GM06990 (cell line): ENCODE results near the gene SLC13A3.

Source experiments
- DNase-seq: peaks from one replicate; pipeline ENCODE4 v3.0.0-alpha.2; 2011; ENCODE audit not compliant: insufficient read length; ENCODE audit errors: extremely low read depth
- H3K27me3 ChIP-seq: replicated peaks from 2 replicates; pipeline ENCODE4 v1.6.0; 2011; ENCODE audit warnings: low read length; ENCODE audit not compliant: control insufficient read depth, insufficient read depth
- H3K36me3 ChIP-seq: 2 replicates; pipeline ENCODE4 v1.5.1; 2011; ENCODE audit warnings: low read length; ENCODE audit not compliant: control insufficient read depth, insufficient read depth
- H3K4me3 ChIP-seq: replicated peaks from 2 replicates; pipeline ENCODE4 v1.5.1; 2011; ENCODE audit warnings: low read depth, mild to moderate bottlenecking, control low read depth, low read length
- CTCF ChIP-seq: IDR thresholded peaks from 2 replicates; pipeline ENCODE4 v1.5.1; 2011; ENCODE audit warnings: low read length, control low read depth, mild to moderate bottlenecking, inconsistent platforms; ENCODE audit not compliant: insufficient read depth, poor library complexity, severe bottlenecking

Gene SLC13A3

GRCh38 chr20:46605978-46606816, 45.1 kb downstream of the SLC13A3 start:
- no peak overlapping the region for H3K4me3 ChIP-seq
- no peaks in the 10 kb centered on the region for H3K36me3 ChIP-seq
- no peak for DNase-seq
- no peaks in the 10 kb centered on the region; the same call in 1 of the 2 replicates for H3K27me3 ChIP-seq
- no peak for TF ChIP-seq CTCF

- TF ChIP-seq CTCF, result no peak
- no peak for DNase-seq
- Histone ChIP-seq H3K27me3 (no peaks in the 10 kb centered on the region; the same call in 1 of the 2 replicates), H3K4me3 (no peak overlapping the region), H3K36me3 (no peaks in the 10 kb centered on the region)
Observed at GRCh38 chr20:46605181-46605580, 46.1 kb downstream of the SLC13A3 start.

- Histone ChIP-seq H3K4me3 (no peak overlapping the region), H3K36me3 (no peaks in the 10 kb centered on the region), H3K27me3 (no peaks in the 10 kb centered on the region; the same call in 1 of the 2 replicates)
- TF ChIP-seq CTCF, result no peak
- DNase-seq, result no peak
Observed at GRCh38 chr20:46604551-46605133, 46.6 kb downstream of the SLC13A3 start.

- no peak for TF ChIP-seq CTCF
- Histone ChIP-seq H3K4me3 (no peak overlapping the region), H3K36me3 (no peaks in the 10 kb centered on the region), H3K27me3 (no peaks in the 10 kb centered on the region; the same call in 1 of the 2 replicates)
- DNase-seq, result no peak
Observed at GRCh38 chr20:46602429-46602828, 48.8 kb downstream of the SLC13A3 start.

- no peaks in the 10 kb centered on the region; the same call in 1 of the 2 replicates for H3K27me3 ChIP-seq
- TF ChIP-seq CTCF, result no peak
- H3K36me3 ChIP-seq, result no peaks in the 10 kb centered on the region
- DNase-seq, result no peak
- H3K4me3 ChIP-seq, result no peak overlapping the region
Observed at GRCh38 chr20:46601603-46602122, 49.6 kb downstream of the SLC13A3 start.
